HG02763 (cell line): ENCODE data around the gene SNX10.
A peak's percentile ranks its signal among the peaks of the same experiment; 100 is the strongest.

ENCODE experiments used
- ATAC-seq: cut with Tn5 transposase; IDR thresholded peaks from one replicate; pipeline ENCODE4 v1.9.1; 2021; ENCODE audit warnings: mild to moderate bottlenecking, moderate library complexity; ENCODE audit not compliant: unreplicated experiment

The SNX10 gene

DNA sequence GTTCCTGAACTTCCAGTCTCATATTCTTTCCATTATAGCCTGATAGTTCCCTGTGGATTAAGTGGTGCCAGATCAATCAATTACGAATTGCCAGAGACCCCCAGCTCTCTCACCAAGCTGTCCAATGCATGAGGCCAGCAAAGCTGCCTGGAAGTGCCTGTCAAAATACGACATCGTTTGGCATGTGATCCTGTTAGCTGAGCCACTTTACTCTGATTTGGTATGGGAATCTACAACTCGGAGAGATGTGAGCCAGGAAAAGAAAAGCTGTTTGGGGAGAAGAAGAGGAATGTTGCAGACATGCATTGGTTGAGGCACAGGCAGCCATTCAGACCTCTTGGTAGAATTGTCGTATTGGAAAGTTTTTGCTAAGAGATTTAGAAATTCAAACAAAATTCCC is 3.9 kb downstream of the SNX10 start:
- ATAC-seq: no peak

DNA sequence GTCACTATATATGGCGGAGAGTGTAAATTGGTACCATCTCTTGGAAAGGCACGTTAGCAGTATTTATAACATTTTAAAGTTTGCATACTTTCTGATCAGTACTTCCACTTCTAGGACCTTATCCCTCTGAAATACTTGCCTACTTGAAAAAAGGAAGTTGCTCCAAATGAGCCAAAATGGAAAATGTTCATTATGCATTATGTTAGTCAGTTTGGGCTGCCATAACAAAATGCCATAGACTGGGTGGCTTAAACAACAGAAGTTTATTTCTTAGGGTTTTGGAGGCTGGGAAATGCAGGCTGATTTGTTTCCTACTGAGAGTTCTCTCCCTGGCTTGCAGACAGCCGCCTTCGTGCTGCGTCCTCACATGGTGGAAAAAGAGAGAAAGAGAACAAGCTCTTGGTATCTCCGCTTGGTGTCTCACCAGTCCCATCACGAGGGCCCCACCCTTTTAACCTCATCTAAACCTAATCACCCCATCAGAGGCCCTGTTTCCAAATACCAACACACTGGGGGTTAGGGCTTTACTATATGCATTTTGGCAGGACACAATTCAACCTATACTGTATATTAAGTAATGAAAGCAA is 6.9 kb downstream of the SNX10 start:
- ATAC-seq: no peak

DNA sequence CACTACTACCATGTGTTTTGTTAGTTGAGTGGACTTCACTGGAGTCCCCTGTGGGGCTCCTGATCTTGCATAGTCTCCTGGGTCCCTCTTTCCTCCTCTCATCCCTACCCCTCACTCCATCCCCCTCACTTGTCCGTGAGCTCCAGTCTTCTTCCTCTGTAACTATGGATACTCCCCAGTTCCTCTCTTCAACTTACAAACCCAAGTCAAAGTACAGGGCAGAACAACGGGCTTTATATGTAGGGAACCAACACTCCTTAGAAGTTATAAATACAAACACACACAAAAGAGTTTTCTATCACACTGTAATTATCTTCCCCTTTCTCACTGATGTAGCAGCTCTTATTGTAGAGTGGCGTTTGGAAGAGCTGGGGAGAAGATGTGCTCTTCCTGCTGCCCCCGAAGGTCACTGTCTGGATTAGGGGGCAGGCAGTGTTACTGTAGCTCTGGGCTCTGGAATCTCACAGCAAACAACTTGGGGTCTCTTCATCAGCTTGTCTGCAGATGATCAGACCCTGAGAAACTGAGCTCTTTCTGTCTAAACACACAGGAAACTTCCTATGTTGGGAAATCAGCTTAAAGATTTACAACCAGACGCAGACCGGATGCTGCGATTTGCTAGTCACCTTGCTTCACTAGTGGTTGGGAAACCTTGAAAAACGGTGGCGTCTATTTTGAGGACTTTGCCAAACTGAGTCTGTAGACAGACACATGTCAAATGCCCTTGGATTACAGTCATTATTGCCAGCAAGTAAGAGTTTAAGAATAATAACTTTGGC is 13.6 kb downstream of the SNX10 start:
- ATAC-seq: no peak

DNA sequence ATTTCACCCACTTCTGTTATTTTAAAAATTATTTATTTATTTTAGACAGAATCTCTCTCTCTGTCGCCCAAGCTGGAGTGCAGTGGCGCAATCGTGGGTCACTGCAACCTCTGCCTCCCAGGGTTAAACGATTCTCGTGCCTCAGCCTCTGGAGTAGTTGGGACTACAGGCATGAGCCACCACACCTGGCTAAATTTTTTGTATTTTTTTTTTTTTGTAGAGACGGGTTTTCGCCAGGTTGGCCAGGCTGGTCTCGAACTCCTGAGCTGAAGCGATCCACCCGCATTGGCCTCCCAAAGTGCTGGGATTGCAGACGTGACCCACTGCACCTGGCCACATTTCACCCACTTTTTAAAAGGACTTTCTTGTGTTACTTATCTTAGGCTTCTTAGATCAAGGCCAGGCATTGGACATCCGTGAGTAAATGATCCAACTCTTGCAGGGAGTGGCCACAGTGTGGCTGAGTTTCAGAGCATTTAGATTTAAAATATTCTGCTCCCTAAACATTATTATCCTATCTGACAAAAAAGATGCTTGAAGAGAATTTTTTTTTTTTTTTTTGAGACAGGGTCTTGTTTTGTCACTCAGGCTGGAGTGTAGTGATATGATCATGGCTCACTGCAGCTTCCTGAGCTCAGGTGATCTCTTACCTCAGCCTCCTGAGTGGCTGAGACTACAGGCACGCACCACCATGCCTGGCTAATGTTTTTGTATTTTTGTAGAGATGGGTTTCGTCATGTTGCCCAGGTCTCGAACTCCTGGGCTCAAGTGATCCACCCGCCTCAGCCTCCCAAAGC is 14.4 kb downstream of the SNX10 start:
- ATAC-seq: no peak

DNA sequence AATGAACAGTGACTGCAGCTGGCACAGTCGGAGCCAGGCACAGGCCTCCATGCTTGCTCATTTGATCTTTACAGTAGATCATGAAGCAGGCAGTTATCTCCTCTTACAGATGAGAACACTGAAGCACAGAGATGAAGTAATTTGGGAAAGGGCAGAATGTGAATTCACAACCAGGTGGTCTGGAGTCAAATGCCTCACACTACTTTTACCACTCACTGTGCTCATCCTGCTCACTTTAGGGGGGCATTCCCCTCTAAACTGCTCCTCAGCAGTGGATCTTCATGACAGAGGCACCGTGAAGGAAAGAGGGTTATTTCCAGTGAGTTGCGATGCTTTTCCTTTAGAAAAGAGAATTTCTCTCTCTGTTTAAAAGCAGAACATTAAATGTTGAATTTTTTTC is 15.1 kb downstream of the SNX10 start:
- ATAC-seq: no peak

DNA sequence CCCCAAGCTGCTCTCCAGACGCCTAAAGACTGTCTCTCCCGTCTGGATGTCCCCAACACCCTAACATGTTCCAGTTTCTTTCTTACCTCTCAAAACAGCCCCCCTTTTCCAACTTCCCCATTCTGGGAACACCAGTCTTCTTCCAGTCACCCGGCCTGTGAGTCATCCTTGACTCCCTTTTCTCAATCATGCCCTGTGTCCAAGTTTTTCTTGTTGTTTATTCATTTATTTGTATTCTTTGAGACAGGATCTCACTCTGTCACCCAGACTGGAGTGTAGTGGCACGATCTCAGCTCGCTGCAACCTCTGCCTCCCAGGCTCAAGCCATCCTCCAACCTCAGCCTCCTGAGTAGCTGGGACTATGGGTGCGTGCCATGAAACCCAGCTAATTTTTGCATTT is 15.6 kb downstream of the SNX10 start:
- no peak for ATAC-seq

DNA sequence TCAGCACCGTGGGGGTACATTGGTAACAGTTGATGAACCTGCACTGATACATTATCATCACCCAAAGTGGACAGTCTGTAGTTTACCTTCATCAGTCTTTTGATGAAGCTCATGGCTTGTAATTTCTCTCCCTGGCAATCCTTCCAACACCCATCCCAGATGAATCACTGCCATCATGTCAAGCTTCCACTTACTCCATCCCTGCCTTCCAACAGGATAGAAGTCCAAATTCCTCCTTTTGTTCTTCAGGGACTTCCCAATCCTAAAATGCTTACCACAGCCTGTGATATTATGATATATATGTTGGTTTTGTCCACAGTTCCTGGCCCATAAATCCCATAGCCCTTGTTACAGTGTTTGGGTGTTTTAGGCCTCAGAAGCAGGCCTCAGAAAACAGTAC is 16.1 kb downstream of the SNX10 start:
- no peak for ATAC-seq

DNA sequence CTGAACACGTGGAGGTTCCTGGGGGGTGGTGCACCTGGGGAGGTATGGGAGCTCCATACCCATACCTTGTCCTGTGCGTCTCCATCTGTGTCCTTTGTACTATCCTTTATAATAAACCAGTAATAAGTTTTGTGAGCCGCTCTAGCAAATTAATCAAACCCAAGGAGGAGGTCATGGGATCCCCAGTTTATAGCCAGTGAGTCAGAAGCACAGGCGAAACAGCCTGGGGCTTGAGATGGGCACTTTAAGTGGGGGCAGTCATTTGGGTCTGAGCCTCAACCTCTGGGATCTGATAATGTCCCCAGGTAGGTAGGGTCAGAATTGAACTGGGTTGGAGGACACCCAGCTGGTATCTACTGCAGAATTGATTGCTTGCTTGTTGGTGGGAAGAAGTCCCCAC is 16.9 kb downstream of the SNX10 start:
- ATAC-seq: no peak

DNA sequence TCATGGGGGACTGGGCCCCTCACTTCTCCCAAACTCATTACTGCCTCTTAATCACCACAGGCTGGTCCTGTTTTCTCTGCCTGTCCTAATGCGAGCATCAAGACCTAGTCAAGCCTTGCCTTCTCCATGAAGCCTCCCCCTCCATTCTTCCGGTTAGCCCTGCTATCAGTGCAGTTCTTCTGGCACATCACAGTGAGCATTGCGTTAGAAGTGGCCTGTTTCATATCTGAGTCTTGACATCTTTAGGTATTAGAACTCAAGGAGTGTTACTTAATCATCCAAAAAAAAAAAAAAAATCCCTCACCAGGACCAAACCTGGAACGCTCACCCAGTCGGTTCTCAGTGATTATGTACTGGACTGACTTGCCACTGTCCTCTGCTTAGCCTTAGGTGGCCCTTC is 17.4 kb downstream of the SNX10 start:
- ATAC-seq: no peak

DNA sequence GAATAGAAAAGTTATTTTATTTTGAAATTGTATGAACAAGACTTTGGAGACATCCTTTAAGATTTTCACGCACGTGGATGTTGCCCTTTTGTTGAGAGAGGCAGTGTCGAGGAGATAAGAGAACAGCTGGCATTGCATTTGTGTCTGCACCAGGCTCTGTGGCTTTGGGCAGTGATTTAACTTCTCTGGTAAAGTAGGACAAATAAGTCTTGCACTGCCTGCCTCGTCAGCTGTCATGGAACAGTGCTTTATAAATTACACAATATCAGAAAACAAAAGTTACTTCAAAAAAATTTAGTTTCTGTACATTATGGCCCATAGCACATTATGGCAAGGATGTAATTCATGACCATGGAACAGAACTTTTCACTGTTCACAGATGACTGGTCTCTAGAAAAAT is 20.1 kb downstream of the SNX10 start:
- ATAC-seq: no peak

DNA sequence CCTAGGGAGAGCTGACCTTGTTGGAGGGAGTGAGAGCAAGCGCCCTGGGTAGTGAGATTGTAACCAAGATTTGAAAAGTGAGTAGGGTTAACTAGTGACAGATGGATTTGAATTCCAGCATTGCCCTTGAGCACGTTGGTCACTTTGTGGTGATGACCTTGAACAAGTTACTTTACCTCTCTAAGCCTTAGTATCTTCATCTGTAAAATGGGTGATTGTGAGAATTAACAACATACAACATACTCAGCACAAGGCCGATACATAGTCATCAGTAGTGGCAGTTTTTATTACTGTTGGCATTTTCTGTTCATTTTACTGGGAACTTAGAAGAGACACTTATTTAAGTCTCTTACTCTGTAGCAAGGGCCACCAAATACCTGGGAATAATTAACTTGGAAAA is 25.5 kb downstream of the SNX10 start:
- ATAC-seq: no peak

DNA sequence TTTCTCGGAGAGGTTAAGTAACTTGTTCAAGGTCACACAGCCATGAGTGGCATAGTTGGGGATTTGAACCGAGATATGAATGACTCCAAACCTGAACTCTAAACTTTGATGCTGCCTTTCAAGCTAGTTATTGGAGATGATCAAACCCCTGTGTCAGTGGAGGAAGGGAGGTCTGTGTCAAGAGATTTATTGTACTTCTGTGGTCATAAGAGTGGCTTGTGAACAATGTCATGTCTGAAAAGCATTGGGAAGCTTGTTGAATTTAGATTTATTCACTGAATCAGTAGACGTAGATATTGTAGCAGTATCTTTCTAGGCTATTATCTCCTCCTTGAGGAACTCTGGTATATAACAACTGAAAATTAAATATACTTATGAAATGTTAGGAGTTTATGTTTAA is 27.3 kb downstream of the SNX10 start:
- no peak for ATAC-seq

DNA sequence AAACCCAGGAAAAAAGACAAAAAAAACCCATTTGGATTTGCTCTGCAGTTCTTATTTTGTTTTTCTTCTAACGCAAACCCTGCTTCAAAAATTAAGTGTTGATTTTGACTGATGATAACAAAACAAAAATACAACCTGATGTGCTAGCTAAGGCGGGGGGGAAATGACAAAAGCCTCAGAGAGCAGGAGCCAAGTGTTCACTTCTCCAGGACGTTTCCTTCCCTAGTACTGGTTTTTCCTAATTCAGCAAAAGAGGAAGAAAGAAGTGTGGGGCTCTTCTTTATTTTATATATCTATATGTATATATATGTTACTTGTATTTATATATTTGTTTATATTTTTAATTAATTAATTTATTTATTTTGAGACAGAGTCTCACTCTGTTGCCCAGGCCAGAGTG is 28.0 kb downstream of the SNX10 start:
- ATAC-seq: no peak

DNA sequence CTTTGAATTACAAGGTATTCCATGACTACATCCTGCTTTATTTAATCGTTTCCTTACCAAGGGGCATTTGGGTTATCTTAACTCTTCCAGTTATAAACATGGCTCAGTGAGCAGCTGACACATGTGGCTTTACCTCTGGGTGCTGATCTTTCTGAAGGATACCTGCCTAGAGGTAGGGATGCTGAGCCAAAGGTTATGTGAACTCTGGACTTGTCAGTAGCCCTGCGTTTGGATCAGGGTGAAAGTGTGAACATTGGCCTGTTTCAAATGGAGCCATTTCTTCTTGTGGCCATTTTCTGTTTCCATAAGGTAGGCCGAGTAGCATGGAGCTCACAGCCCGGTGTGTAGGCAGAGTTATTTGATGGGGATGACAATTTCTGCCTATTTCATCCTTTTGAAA is 29.2 kb downstream of the SNX10 start:
- ATAC-seq: no peak

DNA sequence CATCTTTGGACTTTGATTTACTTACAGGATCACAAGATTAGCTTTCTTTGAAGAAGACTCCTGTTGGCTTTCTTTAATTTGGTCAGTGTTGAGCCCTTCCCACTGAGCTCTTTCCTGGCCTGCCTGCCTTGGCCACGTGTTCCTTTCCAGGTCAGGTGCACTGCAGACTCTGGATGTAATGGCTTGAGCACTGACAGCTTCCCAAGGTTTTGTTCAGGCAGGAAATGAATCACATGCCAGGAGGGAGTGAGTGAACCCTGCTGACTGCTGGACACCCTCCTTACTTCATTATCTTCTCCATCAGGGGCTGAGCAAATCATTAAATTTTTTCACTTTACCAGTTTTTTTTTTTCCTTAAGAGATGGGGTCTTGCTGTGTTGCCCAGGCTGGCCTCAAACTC is 29.8 kb downstream of the SNX10 start:
- ATAC-seq: no peak

DNA sequence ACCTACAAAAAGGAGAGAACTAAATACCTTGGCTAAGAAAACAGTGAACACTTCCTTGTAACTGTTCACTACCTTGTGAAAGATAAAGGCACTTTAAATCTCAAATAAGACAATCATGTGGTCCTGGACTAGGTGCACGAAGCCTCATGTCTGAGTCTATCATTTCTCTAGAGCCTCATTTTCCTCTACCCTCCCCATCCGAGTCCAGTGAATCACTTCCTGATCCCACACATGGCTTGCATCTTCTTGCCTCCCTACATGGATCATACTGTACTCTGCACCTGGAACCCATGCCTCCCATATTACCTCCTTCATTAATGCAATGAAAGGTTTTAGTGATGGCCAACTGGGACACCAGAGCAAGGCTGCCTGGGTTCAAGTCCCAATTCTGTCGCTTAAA is 34.5 kb downstream of the SNX10 start:
- ATAC-seq: no peak

DNA sequence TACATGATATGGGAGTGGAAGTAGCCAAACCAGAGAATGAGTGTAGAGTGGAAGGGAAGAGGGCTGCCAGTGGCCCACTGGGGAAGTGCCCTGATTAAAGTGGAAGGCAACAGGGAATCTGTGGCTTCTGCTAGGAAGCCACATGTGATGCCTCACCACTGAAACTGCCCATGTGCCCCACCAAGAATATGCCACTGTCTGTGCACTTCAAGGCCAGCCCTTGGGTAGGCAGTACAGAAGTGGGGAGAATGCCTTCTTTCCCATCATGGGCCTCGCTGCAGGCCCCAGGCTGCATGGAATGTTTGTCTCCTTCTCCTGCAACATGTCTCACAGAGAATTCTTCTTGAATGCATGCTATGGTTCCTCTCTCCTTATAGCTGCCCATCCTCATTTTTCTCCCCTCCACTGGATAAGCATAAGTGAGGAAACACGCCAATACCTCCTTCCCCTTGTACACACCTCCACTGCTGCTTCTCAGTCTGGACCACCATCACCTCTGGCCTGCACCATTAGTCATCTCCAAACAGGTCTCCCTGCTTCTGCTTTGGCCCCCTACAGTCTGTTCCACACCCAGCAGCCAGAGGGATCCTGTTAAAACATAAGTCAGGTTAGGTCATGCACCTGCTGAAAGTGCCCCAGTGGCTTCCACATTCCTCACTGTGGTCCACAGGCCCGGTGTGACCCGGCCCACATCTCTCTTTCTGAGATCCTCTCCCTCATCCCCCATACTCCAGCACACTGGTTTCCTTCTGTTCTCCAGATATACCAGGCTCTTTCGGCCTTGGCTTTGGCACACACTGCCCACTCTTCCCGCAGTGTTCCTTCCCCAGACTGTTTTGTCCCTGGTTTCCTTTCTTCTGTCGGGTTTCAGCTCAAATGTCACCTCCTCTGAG is 37.1 kb downstream of the SNX10 start:
- no peak for ATAC-seq

DNA sequence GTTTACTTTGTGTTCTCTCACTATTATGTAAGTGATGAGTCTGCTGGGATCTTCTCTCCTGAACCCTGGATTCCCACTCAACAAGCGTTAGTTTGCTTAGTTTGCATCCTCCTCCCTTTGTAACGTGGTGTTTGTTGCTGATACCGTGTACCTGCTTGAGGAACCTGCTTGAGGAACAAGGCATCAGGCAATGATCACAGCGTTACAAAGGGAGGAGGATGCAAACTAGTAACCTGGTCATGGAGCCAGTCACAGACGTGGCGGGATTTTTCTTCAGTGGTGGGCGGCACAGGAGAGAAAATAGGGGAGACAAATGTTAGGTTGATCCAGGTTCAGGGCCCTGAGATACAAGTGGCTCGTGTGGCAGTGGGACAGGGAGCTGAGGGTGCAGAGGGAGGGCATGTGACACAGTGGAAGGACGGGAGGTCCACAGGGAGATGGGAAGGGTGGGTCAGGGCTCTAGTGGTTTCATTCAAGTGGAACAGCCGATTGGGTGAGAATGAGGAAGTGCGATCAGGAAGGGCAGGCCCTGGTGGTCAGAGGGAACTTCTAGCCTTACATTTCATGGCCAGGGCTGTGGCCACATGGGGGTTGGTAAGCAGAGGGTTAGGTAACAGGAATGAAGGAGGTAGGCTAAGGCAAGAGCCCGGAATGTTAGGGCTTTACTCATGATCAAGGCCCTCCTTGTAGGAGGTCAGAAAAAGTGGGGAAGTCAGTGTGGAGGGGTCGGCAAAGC is 38.0 kb downstream of the SNX10 start:
- peak; percentile 41 for ATAC-seq

DNA sequence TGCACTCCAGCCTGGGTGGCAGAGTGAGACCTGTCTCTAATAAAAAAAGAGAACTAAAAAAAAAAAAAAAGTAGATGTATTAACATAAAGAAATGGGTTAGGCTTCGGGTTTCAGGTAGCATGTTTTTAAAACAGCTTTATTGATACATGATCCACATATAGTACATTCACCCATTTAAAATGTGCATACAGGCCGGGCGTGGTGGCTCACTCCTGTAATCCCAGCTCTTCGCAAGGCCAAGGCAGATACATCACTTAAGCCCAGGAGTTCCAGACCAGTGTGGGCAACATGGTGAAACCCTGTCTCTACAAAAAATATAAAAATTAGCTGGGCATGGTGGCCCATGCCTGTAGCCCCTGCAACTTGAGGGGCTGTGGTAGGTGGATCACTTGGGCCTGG is 39.5 kb downstream of the SNX10 start:
- ATAC-seq: no peak

DNA sequence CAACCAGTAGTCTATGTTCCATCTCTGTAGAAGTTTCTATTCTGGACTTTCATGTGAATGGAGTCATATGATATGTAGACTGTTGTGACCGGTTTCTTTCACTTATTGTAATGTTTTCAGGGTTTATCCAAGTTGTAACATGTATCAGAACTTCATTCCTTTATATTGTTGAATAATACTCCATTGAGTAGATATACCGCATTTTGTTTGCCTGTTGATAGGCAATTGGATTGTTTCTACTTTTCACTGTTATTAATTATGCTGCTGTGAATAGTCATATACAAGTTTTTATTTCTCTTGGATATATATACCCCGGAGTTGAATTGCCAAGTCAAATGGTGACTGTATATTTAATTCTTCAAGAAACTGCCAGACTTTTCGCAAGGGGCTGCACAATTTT is 40.1 kb downstream of the SNX10 start:
- ATAC-seq: no peak
